ENCODE data around the gene HPX.
"Not testable (repeated sequence)": the region's sequence is repeated elsewhere in the genome, so short reads cannot be mapped to it uniquely, and the experiment has no call there.

Gene HPX

GRCh38 chr11:6397156-6397555 is 43.6 kb downstream of the HPX start:
- Histone ChIP-seq H3K27ac (replicated peaks) (no peak overlapping the region), H3K4me3 (replicated peaks; ENCODE audit: insufficient read depth, low read length) (no peak overlapping the region), H3K27me3 (ENCODE audit: insufficient read depth, poor library complexity, severe bottlenecking) (no peaks in the 10 kb centered on the region)
- DNase-seq (ENCODE audit: low read depth in 1 of 2, low spot score in 1 of 2), result no peak
- no peak for TF ChIP-seq GABPA (IDR thresholded peaks at IDR 0.05; ENCODE audit: low read depth)
- TF ChIP-seq CTCF (IDR thresholded peaks at IDR 0.05; ENCODE audit: insufficient read depth, low read length), result no peak
- no peak for TF ChIP-seq REST (IDR thresholded peaks at IDR 0.05; ENCODE audit: insufficient replicate concordance, low read depth)
- TF ChIP-seq SPI1 (IDR thresholded peaks at IDR 0.05; ENCODE audit: borderline replicate concordance, low read depth), result no peak
- TF ChIP-seq POLR2AphosphoS5 (IDR thresholded peaks at IDR 0.05; ENCODE audit: low read depth), result no peak

- TF ChIP-seq CTCF (IDR thresholded peaks at IDR 0.05; ENCODE audit: insufficient read depth, low read length) (no peak), POLR2AphosphoS5 (IDR thresholded peaks at IDR 0.05; ENCODE audit: low read depth) (no peak), GABPA (IDR thresholded peaks at IDR 0.05; ENCODE audit: low read depth) (no peak), SPI1 (IDR thresholded peaks at IDR 0.05; ENCODE audit: borderline replicate concordance, low read depth) (no peak), REST (IDR thresholded peaks at IDR 0.05; ENCODE audit: insufficient replicate concordance, low read depth) (no peak)
- H3K27ac ChIP-seq (replicated peaks), result no peak overlapping the region
- no peak for DNase-seq (ENCODE audit: low read depth in 1 of 2, low spot score in 1 of 2)
- no peaks in the 10 kb centered on the region for H3K27me3 ChIP-seq (ENCODE audit: insufficient read depth, poor library complexity, severe bottlenecking)
- H3K4me3 ChIP-seq (replicated peaks; ENCODE audit: insufficient read depth, low read length), result no peak overlapping the region
These were observed 45.2 kb downstream of the HPX start for GRCh38 chr11:6395470-6396060.

GRCh38 chr11:6393989-6394670 is 46.7 kb downstream of the HPX start:
- H3K27ac ChIP-seq (replicated peaks), result no peak overlapping the region
- no peaks in the 10 kb centered on the region for H3K27me3 ChIP-seq (ENCODE audit: insufficient read depth, poor library complexity, severe bottlenecking)
- TF ChIP-seq POLR2AphosphoS5 (IDR thresholded peaks at IDR 0.05; ENCODE audit: low read depth), result no peak
- TF ChIP-seq REST (IDR thresholded peaks at IDR 0.05; ENCODE audit: insufficient replicate concordance, low read depth), result no peak
- no peak for TF ChIP-seq GABPA (IDR thresholded peaks at IDR 0.05; ENCODE audit: low read depth)
- TF ChIP-seq SPI1 (IDR thresholded peaks at IDR 0.05; ENCODE audit: borderline replicate concordance, low read depth), result no peak
- TF ChIP-seq CTCF (IDR thresholded peaks at IDR 0.05; ENCODE audit: insufficient read depth, low read length), result no peak
- DNase-seq (ENCODE audit: low read depth in 1 of 2, low spot score in 1 of 2), result no peak
- H3K4me3 ChIP-seq (replicated peaks; ENCODE audit: insufficient read depth, low read length), result no peak overlapping the region

GRCh38 chr11:6392251-6392650 is 48.5 kb downstream of the HPX start:
- not testable (repeated sequence) for H3K27me3 ChIP-seq (ENCODE audit: insufficient read depth, poor library complexity, severe bottlenecking); H3K27ac ChIP-seq (replicated peaks); DNase-seq (ENCODE audit: low read depth in 1 of 2, low spot score in 1 of 2); H3K4me3 ChIP-seq (replicated peaks; ENCODE audit: insufficient read depth, low read length)
